HepG2 (cell line): ENCODE data around the gene LMCD1. TPM values are rescaled to one million over a fixed set of nuclear protein-coding genes. Genes with fewer than 3 reads are reported as not detected.

Experiments
- ATF2 ChIP-seq: sonication (generic); formaldehyde crosslinking; IDR thresholded peaks from 2 replicates; pipeline ENCODE4 v1.4.0; 2020; ENCODE audit warnings: missing genetic modification reagents
- CAMTA2 ChIP-seq: sonication (generic); formaldehyde crosslinking; IDR thresholded peaks from 2 replicates; pipeline ENCODE4 v1.4.0; 2020; ENCODE audit warnings: mild to moderate bottlenecking, missing genetic modification reagents, borderline replicate concordance
- CBX1 ChIP-seq: IDR thresholded peaks from one replicate; pipeline ENCODE4 v1.6.1; 2016; ENCODE audit warnings: antibody characterized with exemption, low read depth
- HINFP ChIP-seq: sonication (generic); formaldehyde crosslinking; IDR thresholded peaks from 2 replicates; pipeline ENCODE4 v1.4.0; 2020; ENCODE audit warnings: low read depth, mild to moderate bottlenecking, missing genetic modification reagents
- KMT2A ChIP-seq: sonication (generic); formaldehyde crosslinking; IDR thresholded peaks from 2 replicates; pipeline ENCODE4 v1.4.0; 2020; ENCODE audit warnings: missing genetic modification reagents
- MLLT10 ChIP-seq: sonication (generic); formaldehyde crosslinking; IDR thresholded peaks from 2 replicates; pipeline ENCODE4 v1.4.0; 2020; ENCODE audit warnings: missing genetic modification reagents
- MYPOP ChIP-seq: sonication (generic); formaldehyde crosslinking; IDR thresholded peaks from 2 replicates; pipeline ENCODE4 v1.8.1; 2023; ENCODE audit warnings: mild to moderate bottlenecking, moderate library complexity, missing genetic modification reagents
- PHF8 ChIP-seq: sonication (generic); formaldehyde crosslinking; IDR thresholded peaks from 2 replicates; pipeline ENCODE4 v1.5.0; 2020; ENCODE audit warnings: missing genetic modification reagents
- SIX1 ChIP-seq: sonication (generic); formaldehyde crosslinking; IDR thresholded peaks from 2 replicates; pipeline ENCODE4 v1.4.0; 2020; ENCODE audit warnings: missing genetic modification reagents, borderline replicate concordance
- THAP11 ChIP-seq: IDR thresholded peaks from 2 replicates; pipeline ENCODE4 v1.6.1; 2016; ENCODE audit warnings: missing biosample characterization, missing genetic modification reagents
- TOE1 ChIP-seq: sonication (generic); formaldehyde crosslinking; IDR thresholded peaks from 2 replicates; pipeline ENCODE4 v1.4.0; 2020; ENCODE audit warnings: mild to moderate bottlenecking, missing genetic modification reagents
- YEATS2 ChIP-seq: sonication (generic); formaldehyde crosslinking; IDR thresholded peaks from 2 replicates; pipeline ENCODE4 v1.4.0; 2020; ENCODE audit warnings: missing genetic modification reagents, borderline replicate concordance
- ZBTB46 ChIP-seq: sonication (generic); formaldehyde crosslinking; IDR thresholded peaks from 2 replicates; pipeline ENCODE4 v1.4.0; 2020; ENCODE audit warnings: mild to moderate bottlenecking, missing genetic modification reagents, borderline replicate concordance
- ZC3H13 ChIP-seq: sonication (generic); formaldehyde crosslinking; IDR thresholded peaks from 2 replicates; pipeline ENCODE4 v1.8.1; 2023; ENCODE audit warnings: mild to moderate bottlenecking, missing genetic modification reagents, moderate library complexity
- ZNF235 ChIP-seq: sonication (generic); formaldehyde crosslinking; IDR thresholded peaks from 2 replicates; pipeline ENCODE4 v1.8.1; 2023; ENCODE audit warnings: mild to moderate bottlenecking, missing genetic modification reagents, borderline replicate concordance
- ZNF549 ChIP-seq: sonication (generic); formaldehyde crosslinking; IDR thresholded peaks from 2 replicates; pipeline ENCODE4 v1.5.0; 2020; ENCODE audit warnings: missing genetic modification reagents
- ZNF644 ChIP-seq: IDR thresholded peaks from 2 replicates; pipeline ENCODE4 v1.6.1; 2016; ENCODE audit warnings: low read depth
- ZNF75D ChIP-seq: sonication (generic); formaldehyde crosslinking; IDR thresholded peaks from 2 replicates; pipeline ENCODE4 v1.8.1; 2023; ENCODE audit warnings: missing genetic modification reagents, mild to moderate bottlenecking, borderline replicate concordance
- ZNF777 ChIP-seq: sonication (generic); formaldehyde crosslinking; IDR thresholded peaks from 2 replicates; pipeline ENCODE4 v1.4.0; 2020; ENCODE audit warnings: missing genetic modification reagents
- ZSCAN29 ChIP-seq: sonication (generic); formaldehyde crosslinking; conservative IDR thresholded peaks from 2 replicates; pipeline ENCODE4 v1.4.0; 2020; ENCODE audit warnings: mild to moderate bottlenecking, missing genetic modification reagents
- polyA plus RNA-seq, 8 experiments: library from polyadenylated mRNA; depleted of rRNA in 3 of 8; stranded (reverse) in 7 of 8; unstranded in 1 of 8; fragments of >200 nt; fragmentation: Illumina TruSeq in 4 of 8; extraction: Trizol in 4 of 8; gene quantifications; 2 replicates each; pipeline versions ENCODE4 v1.2.1 to v1.2.3, GENCODE V29; 2011 to 2016; ENCODE audit warnings: low read depth in 4 of 8, missing spikeins in 1 of 8, mixed read lengths in 1 of 8; ENCODE audit not compliant: insufficient read depth in 1 of 8
- total RNA-seq, 5 experiments: library from RNA; depleted of rRNA; stranded (reverse); fragments of >200 nt; fragmentation: Illumina TruSeq; extraction: Trizol; gene quantifications; 2 replicates each; pipeline ENCODE4 v1.2.3, GENCODE V29; 2016; ENCODE audit warnings: low read depth in 1 of 5
- TF ChIP-seq, protein P1 (sequence below): IDR thresholded peaks from 2 replicates; pipeline ENCODE4 v1.6.1; 2016; ENCODE audit warnings: control low read depth
- TF ChIP-seq, protein P2 (sequence below): sonication (generic); formaldehyde crosslinking; IDR thresholded peaks from 2 replicates; pipeline ENCODE4 v1.4.0; 2020; ENCODE audit warnings: missing genetic modification reagents

Gene LMCD1
- total and polyA plus RNA-seq, 2 of the 13 experiments (the other 11 are each of a cell fraction or from before 2014, with no cell fraction given): 6.2 to 7.1 TPM

GRCh38 chr3:8501371-8502131, at the start of gene LMCD1 (continued):
- TF ChIP-seq MYPOP (CRISPR knock-in tag) (peak; percentile 98), THAP11 (CRISPR knock-in tag) (peak; percentile 67), ATF2 (CRISPR knock-in tag) (peak; percentile 74; the same call in 1 of the 2 replicates), MLLT10 (CRISPR knock-in tag) (no peak), ZNF235 (CRISPR knock-in tag) (peak; percentile 88; the same call in 1 of the 2 replicates), CAMTA2 (CRISPR knock-in tag) (peak; percentile 88; the same call in 1 of the 2 replicates), TOE1 (peak; percentile 65; the same call in 1 of the 2 replicates), HINFP (peak; percentile 81), SIX1 (CRISPR knock-in tag) (no peak), ZSCAN29 (CRISPR knock-in tag) (no peak), ZNF549 (CRISPR knock-in tag) (0 out of 2 replicates have a peak, but pooled peaks have one; percentile 37), YEATS2 (CRISPR knock-in tag) (peak; percentile 76; the same call in 1 of the 2 replicates), ZBTB46 (no peak), PHF8 (CRISPR knock-in tag) (peak; percentile 51), ZC3H13 (peak; percentile 81), CBX1 (peak; percentile 55), KMT2A (CRISPR knock-in tag) (peak; percentile 77), ZNF644 (CRISPR knock-in tag) (no peak), ZNF75D (CRISPR knock-in tag) (no peak), ZNF777 (CRISPR knock-in tag) (peak; percentile 50; the same call in 1 of the 2 replicates)
- TF ChIP-seq, protein P1, sequence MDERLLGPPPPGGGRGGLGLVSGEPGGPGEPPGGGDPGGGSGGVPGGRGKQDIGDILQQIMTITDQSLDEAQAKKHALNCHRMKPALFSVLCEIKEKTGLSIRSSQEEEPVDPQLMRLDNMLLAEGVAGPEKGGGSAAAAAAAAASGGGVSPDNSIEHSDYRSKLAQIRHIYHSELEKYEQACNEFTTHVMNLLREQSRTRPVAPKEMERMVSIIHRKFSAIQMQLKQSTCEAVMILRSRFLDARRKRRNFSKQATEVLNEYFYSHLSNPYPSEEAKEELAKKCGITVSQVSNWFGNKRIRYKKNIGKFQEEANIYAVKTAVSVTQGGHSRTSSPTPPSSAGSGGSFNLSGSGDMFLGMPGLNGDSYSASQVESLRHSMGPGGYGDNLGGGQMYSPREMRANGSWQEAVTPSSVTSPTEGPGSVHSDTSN (CRISPR knock-in tag): no peak
- TF ChIP-seq, protein P2, sequence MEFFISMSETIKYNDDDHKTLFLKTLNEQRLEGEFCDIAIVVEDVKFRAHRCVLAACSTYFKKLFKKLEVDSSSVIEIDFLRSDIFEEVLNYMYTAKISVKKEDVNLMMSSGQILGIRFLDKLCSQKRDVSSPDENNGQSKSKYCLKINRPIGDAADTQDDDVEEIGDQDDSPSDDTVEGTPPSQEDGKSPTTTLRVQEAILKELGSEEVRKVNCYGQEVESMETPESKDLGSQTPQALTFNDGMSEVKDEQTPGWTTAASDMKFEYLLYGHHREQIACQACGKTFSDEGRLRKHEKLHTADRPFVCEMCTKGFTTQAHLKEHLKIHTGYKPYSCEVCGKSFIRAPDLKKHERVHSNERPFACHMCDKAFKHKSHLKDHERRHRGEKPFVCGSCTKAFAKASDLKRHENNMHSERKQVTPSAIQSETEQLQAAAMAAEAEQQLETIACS (CRISPR knock-in tag): peak; percentile 78
